ENCODE results near the gene TOMM7. TPM values are rescaled to one million over a fixed set of nuclear protein-coding genes. Genes with fewer than 3 reads are reported as not detected.

TOMM7 gene
- total RNA-seq, 4 donors from 2014 or later, result 73.2 to 217 (median 126) TPM

GRCh38 chr7:22802426-22802825, 20.2 kb downstream of the TOMM7 start:
- WGBS, 2 donors, result 86 to 93% methylated on average over 4 of the region's 4 CpGs
- Histone ChIP-seq H3K27me3 (no peaks in the 10 kb centered on the region), H3K4me1 (no peaks in the 10 kb centered on the region), H3K4me3 (no peak overlapping the region), H3K36me3 (no peaks in the 10 kb centered on the region), H3K27ac (no peak overlapping the region), H3K9me3 (no peaks in the 10 kb centered on the region)
- intact Hi-C loops (cut with DNase I), result no loop called here
- DNase-seq, result no peak
- TF ChIP-seq CTCF (IDR thresholded peaks at IDR 0.05) (no peak), POLR2A (IDR thresholded peaks at IDR 0.05) (no peak)

GRCh38 chr7:22801912-22802311, 20.7 kb downstream of the TOMM7 start:
- WGBS, 2 donors, result 80 to 86% methylated on average over 4 of the region's 4 CpGs
- no peak for DNase-seq
- intact Hi-C loops (cut with DNase I), result no loop called here

GRCh38 chr7:22799633-22800032, 23.0 kb downstream of the TOMM7 start:
- H3K27ac ChIP-seq, result no peak overlapping the region
- no peak for DNase-seq
- no peaks in the 10 kb centered on the region for H3K36me3 ChIP-seq
- WGBS, 2 donors, result 50 to 58% methylated on average over 2 of the region's 2 CpGs
- H3K27me3 ChIP-seq, result no peaks in the 10 kb centered on the region
- no peaks in the 10 kb centered on the region for H3K4me1 ChIP-seq
- intact Hi-C loops (cut with DNase I), result no loop called here
- H3K9me3 ChIP-seq, result no peaks in the 10 kb centered on the region
- TF ChIP-seq POLR2A (IDR thresholded peaks at IDR 0.05) (no peak), CTCF (IDR thresholded peaks at IDR 0.05) (no peak)
- no peak overlapping the region for H3K4me3 ChIP-seq

More at GRCh38 chr7:22801912-22802311, 20.7 kb downstream of the TOMM7 start:
- H3K27ac ChIP-seq, result no peak overlapping the region
- H3K4me1 ChIP-seq, result no peaks in the 10 kb centered on the region
- no peak overlapping the region for H3K4me3 ChIP-seq
- H3K36me3 ChIP-seq, result no peaks in the 10 kb centered on the region
- H3K27me3 ChIP-seq, result no peaks in the 10 kb centered on the region
- H3K9me3 ChIP-seq, result no peaks in the 10 kb centered on the region
- TF ChIP-seq POLR2A (IDR thresholded peaks at IDR 0.05) (no peak), CTCF (IDR thresholded peaks at IDR 0.05) (no peak)

GRCh38 chr7:22793593-22794462, 28.8 kb downstream of the TOMM7 start:
- TF ChIP-seq CTCF (IDR thresholded peaks at IDR 0.05) (no peak), POLR2A (IDR thresholded peaks at IDR 0.05) (no peak)

More at GRCh38 chr7:22793593-22794462, 28.8 kb downstream of the TOMM7 start:
- Histone ChIP-seq H3K27ac (no peak overlapping the region), H3K9me3 (no peaks in the 10 kb centered on the region), H3K4me1 (no peaks in the 10 kb centered on the region), H3K4me3 (no peak overlapping the region), H3K36me3 (no peaks in the 10 kb centered on the region), H3K27me3 (no peaks in the 10 kb centered on the region)
- no peak for DNase-seq
- intact Hi-C loops (cut with DNase I), result no loop called here
- 89 to 99% methylated on average over 5 of the region's 5 CpGs for WGBS, 2 donors
